Transverse colon (tissue), 4 donors: Measurements from ENCODE around the gene DOCK3. TPM values are rescaled to one million over a fixed set of nuclear protein-coding genes. Genes with fewer than 3 reads are reported as not detected.

ENCODE experiments used
- DNase-seq: peaks from one replicate; pipeline ENCODE4 v3.0.0-alpha.2; 2019
- H3K27ac ChIP-seq, 4 donors: fragments of 200-600 bp; sonication (generic); 2 replicates each; pipeline ENCODE4 v1.5.1; 2016 to 2018; ENCODE audit warnings: inconsistent platforms in 4 of 4
- H3K27me3 ChIP-seq: fragments of 200-600 bp; sonication (generic); 2 replicates; pipeline ENCODE4 v1.5.1; 2017; ENCODE audit warnings: inconsistent platforms
- H3K36me3 ChIP-seq, 4 donors: fragments of 200-600 bp; sonication (generic); 2 replicates each; pipeline ENCODE4 v1.5.1; 2017 to 2019; ENCODE audit warnings: inconsistent platforms in 4 of 4
- H3K4me1 ChIP-seq, 4 donors: fragments of 200-600 bp; sonication (generic); 2 replicates each; pipeline ENCODE4 v1.5.1; 2017 to 2020; ENCODE audit warnings: inconsistent platforms in 4 of 4
- H3K4me3 ChIP-seq, 4 donors: fragments of 200-600 bp; sonication (generic); 1 replicate in 1 of 4; 2 replicates in 3 of 4; pipeline versions ENCODE4 v1.5.1 to v1.6.1; 2017 to 2019; ENCODE audit warnings: inconsistent platforms in 4 of 4
- H3K9me3 ChIP-seq, 2 donors: fragments of 200-600 bp; sonication (generic); 2 replicates each; pipeline ENCODE4 v1.5.1; 2017 to 2019; ENCODE audit warnings: inconsistent platforms in 2 of 2
- CTCF ChIP-seq, 5 experiments: fragments of 200-600 bp in 3 of 5; fragments of 450-650 bp in 2 of 5; sonication (generic) in 3 of 5; IDR thresholded peaks; 1 replicate in 2 of 5; 2 replicates in 3 of 5; pipeline ENCODE4 v1.5.1; 2016 to 2017; ENCODE audit warnings: antibody characterized with exemption in 5 of 5, inconsistent platforms in 3 of 5, mild to moderate bottlenecking in 2 of 5, moderate library complexity in 1 of 5
- EP300 ChIP-seq: sonication (generic); formaldehyde crosslinking; IDR thresholded peaks from one replicate; pipeline ENCODE4 v1.6.1; 2017; ENCODE audit warnings: antibody characterized with exemption, low read depth
- POLR2A ChIP-seq: fragments of 450-650 bp; IDR thresholded peaks from one replicate; pipeline ENCODE4 v1.6.1; 2016; ENCODE audit warnings: antibody characterized with exemption, mild to moderate bottlenecking, moderate library complexity
- POLR2AphosphoS5 ChIP-seq, 3 donors: sonication (generic); formaldehyde crosslinking; IDR thresholded peaks; one replicate each; pipeline ENCODE4 v1.6.1; 2016; ENCODE audit warnings: antibody characterized with exemption in 3 of 3
- WGBS, 2 donors: methylation state at CpG; one replicate each; pipeline ENCODE4 v1.1.5; 2018; ENCODE audit warnings: low coverage in 1 of 2; 5-methylcytosine and 5-hydroxymethylcytosine counted together
- in situ Hi-C, 4 donors: fragments of 200-750 bp; cut with MboI; loops; one replicate each; pipeline versions ENCODE4 v1.15.0 to v1.15.1; 2017; ENCODE audit warnings: low sequenced_read_pairs in 3 of 4, low pct_ligation_motif_present in 1 of 4, low pct_unique_long_range_greater_than_20kb in 1 of 4
- intact Hi-C: fragments of 100-400 bp; cut with DNase I; formaldehyde crosslinking; loops from one replicate; pipeline ENCODE4 v1.15.1; 2023; ENCODE audit warnings: low total_unique reads
- total RNA-seq, 4 donors: library from RNA; depleted of rRNA; stranded (reverse); fragments of >200 nt; gene quantifications; one replicate each; pipeline ENCODE4 v1.1.0, GENCODE V29; 2016

DOCK3 gene
- total RNA-seq, 4 donors from 2014 or later = 0.41 to 0.75 (median 0.62) TPM

GRCh38 chr3:51353691-51354090 is 679.0 kb downstream of the DOCK3 start:
- TF ChIP-seq POLR2AphosphoS5 (IDR thresholded peaks at IDR 0.05) = no peak
- TF ChIP-seq POLR2A = no peak
- Histone ChIP-seq H3K36me3 (no peaks in the 10 kb centered on the region), H3K4me3 (no peak overlapping the region), H3K27me3 (no peaks in the 10 kb centered on the region), H3K9me3 (no peaks in the 10 kb centered on the region), H3K4me1 (no peaks in the 10 kb centered on the region), H3K27ac (no peak overlapping the region)
- in situ Hi-C loops = loop anchor here in 1 of 4 donors (25.0 kb wide), 1 partner anchor 366 kb away; no protein-coding TSS in a partner anchor
- DNase-seq = no peak
- intact Hi-C loops = no loop called here
- 69% methylated on average over 1 of the region's 1 CpG; no CpG with 5 or more reads in 1 of the 2 donors for WGBS, 2 donors

DNA sequence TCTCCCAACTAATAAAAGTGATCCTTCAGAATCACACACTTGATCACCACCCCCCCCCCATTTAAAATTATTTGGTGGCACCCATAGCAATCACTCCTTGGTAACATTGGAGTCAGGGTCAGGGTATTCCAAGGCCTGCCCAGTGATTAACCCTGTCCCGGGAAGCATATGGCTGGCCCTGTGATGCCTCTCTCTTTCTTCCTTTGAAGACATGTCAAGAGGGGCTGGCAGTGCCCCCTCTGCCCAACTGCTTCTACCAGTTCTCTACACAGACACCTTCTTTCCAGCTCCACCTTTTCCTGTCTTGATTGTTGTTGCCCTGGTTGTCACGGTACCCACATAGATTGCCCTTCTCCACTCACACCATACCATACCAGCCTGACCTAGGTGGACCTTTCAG is 679.4 kb downstream of the DOCK3 start:
- no peaks in the 10 kb centered on the region for H3K27me3 ChIP-seq
- no peak overlapping the region for H3K27ac ChIP-seq
- TF ChIP-seq CTCF (IDR thresholded peaks at IDR 0.05) = no peak
- TF ChIP-seq POLR2AphosphoS5 (IDR thresholded peaks at IDR 0.05) = no peak
- TF ChIP-seq POLR2A = no peak
- no peak for TF ChIP-seq EP300
- WGBS, 2 donors = 85% methylated on average over 2 of the region's 2 CpGs; no CpG with 5 or more reads in 1 of the 2 donors
- in situ Hi-C loops (loop anchor here in 1 of 4 donors (25.0 kb wide), 1 partner anchor 367 kb away; no protein-coding TSS in a partner anchor), intact Hi-C loops (no loop called here)
- no peak overlapping the region for H3K4me3 ChIP-seq
- no peak for DNase-seq
- H3K9me3 ChIP-seq = no peaks in the 10 kb centered on the region
- no peaks in the 10 kb centered on the region for H3K36me3 ChIP-seq
- no peaks in the 10 kb centered on the region for H3K4me1 ChIP-seq

- intact Hi-C loops = no loop called here
- H3K27me3 ChIP-seq = no peaks in the 10 kb centered on the region
- no peaks in the 10 kb centered on the region for H3K36me3 ChIP-seq
- no peak overlapping the region for H3K4me3 ChIP-seq
- DNase-seq = no peak
- no peak overlapping the region for H3K27ac ChIP-seq
- WGBS, 2 donors = 89 to 100% methylated on average over 1 to 9 of the region's 9 CpGs
- no peaks in the 10 kb centered on the region for H3K9me3 ChIP-seq
- TF ChIP-seq POLR2AphosphoS5 (IDR thresholded peaks at IDR 0.05) (no peak), POLR2A (no peak)
- H3K4me1 ChIP-seq = no peaks in the 10 kb centered on the region
- in situ Hi-C loops = loop anchor here in 1 of 4 donors (25.0 kb wide), 1 partner anchor 368 kb away; no protein-coding TSS in a partner anchor
Measured at GRCh38 chr3:51354731-51355615, 680.2 kb downstream of the DOCK3 start.

- no peaks in the 10 kb centered on the region for H3K9me3 ChIP-seq
- WGBS, 2 donors = 66 to 93% methylated on average over 5 to 8 of the region's 8 CpGs
- no peaks in the 10 kb centered on the region for H3K4me1 ChIP-seq
- intact Hi-C loops (no loop called here), in situ Hi-C loops (loop anchor here in 1 of 4 donors (25.0 kb wide), 1 partner anchor 369 kb away; no protein-coding TSS in a partner anchor)
- H3K4me3 ChIP-seq = no peak overlapping the region
- TF ChIP-seq POLR2AphosphoS5 (IDR thresholded peaks at IDR 0.05) (no peak), EP300 (no peak), POLR2A (no peak), CTCF (IDR thresholded peaks at IDR 0.05) (no peak)
- no peak overlapping the region for H3K27ac ChIP-seq
- DNase-seq = no peak
- H3K36me3 ChIP-seq = no peaks in the 10 kb centered on the region
- H3K27me3 ChIP-seq = no peaks in the 10 kb centered on the region
Measured at GRCh38 chr3:51355891-51356578, 681.3 kb downstream of the DOCK3 start.

GRCh38 chr3:51357856-51358255 is 683.1 kb downstream of the DOCK3 start:
- in situ Hi-C loops (loop anchor here in 1 of 4 donors (25.0 kb wide), 1 partner anchor 371 kb away; no protein-coding TSS in a partner anchor), intact Hi-C loops (no loop called here)
- Histone ChIP-seq H3K9me3 (no peaks in the 10 kb centered on the region), H3K27me3 (no peaks in the 10 kb centered on the region), H3K36me3 (no peaks in the 10 kb centered on the region), H3K4me1 (no peaks in the 10 kb centered on the region), H3K4me3 (no peak overlapping the region), H3K27ac (no peak overlapping the region)
- no peak for DNase-seq
- TF ChIP-seq CTCF (IDR thresholded peaks at IDR 0.05) (no peak), EP300 (no peak), POLR2AphosphoS5 (IDR thresholded peaks at IDR 0.05) (no peak), POLR2A (no peak)
- WGBS, 2 donors = 67% methylated on average over 4 of the region's 4 CpGs; no CpG with 5 or more reads in 1 of the 2 donors
